GM21515 (cell line): Measurements from ENCODE around the gene CASZ1.

Experiments
- ATAC-seq: cut with Tn5 transposase; IDR thresholded peaks from one replicate; pipeline ENCODE4 v1.9.1; 2021; ENCODE audit not compliant: unreplicated experiment

Gene CASZ1

GRCh38 chr1:10674700-10675609 lies 121.5 kb downstream of the CASZ1 start:
- ATAC-seq: no peak

GRCh38 chr1:10674222-10674621 lies 122.2 kb downstream of the CASZ1 start:
- ATAC-seq: no peak

- no peak for ATAC-seq
These were observed 123.2 kb downstream of the CASZ1 start for GRCh38 chr1:10673109-10673711.

- no peak for ATAC-seq
These were observed 123.9 kb downstream of the CASZ1 start for GRCh38 chr1:10672343-10673050.

DNA sequence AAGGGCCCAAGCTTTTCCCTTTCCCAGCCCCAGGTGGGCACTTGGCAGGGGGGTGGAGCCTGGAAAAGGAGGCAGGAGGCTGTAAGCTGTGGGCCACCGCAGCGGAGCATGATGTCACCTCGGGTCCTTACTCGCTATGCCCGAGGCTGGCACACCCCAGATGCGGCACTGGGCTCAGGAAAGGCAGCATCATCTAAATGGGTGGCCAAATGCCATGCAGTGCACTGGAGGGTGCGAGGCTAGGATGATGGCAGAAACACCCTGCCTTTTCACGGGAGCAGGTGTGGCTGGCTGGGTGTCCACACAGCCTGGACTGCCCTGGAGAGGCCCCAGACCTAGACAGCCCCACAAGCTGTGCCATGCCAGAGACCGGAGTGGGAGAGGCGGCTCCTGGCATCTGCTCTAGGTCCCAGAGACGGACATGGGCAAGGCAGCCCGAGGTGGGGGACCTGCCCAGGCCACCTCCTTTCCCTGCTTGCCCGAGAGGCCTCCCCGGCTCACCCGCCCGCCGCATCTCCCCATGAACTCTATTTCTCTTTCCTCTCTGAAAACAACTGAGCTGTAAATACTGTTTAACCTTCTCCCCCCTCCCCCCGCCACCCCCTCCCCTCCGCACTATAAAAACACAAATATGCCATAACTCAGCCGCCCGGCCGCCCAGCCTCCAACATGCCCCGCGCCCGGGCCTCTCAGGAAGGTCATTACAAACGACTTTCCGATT lies 124.7 kb downstream of the CASZ1 start:
- ATAC-seq: no peak

GRCh38 chr1:10671090-10671489 lies 125.4 kb downstream of the CASZ1 start:
- ATAC-seq: no peak

GRCh38 chr1:10670190-10670589 lies 126.3 kb downstream of the CASZ1 start:
- ATAC-seq: no peak

DNA sequence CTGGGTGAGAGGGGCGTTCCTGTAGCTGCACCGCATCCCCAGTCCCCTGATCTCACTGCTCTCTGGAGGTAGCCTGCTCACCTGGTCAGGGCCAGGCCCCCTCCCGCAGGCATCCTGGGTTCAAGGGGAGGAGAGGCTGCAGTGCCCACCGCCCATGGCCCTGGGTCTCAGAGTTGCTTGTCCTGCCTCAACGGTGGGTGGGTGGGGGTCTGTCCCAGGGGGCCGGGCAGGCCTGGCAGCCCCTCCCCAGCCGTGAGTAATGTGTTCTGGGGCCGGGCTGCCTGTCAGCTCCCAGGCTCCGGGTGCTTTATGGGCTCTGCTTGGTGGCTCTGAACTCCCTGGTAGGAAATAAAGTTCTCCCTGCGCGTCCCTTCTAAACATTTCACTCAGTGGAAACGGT lies 126.9 kb downstream of the CASZ1 start:
- no peak for ATAC-seq

DNA sequence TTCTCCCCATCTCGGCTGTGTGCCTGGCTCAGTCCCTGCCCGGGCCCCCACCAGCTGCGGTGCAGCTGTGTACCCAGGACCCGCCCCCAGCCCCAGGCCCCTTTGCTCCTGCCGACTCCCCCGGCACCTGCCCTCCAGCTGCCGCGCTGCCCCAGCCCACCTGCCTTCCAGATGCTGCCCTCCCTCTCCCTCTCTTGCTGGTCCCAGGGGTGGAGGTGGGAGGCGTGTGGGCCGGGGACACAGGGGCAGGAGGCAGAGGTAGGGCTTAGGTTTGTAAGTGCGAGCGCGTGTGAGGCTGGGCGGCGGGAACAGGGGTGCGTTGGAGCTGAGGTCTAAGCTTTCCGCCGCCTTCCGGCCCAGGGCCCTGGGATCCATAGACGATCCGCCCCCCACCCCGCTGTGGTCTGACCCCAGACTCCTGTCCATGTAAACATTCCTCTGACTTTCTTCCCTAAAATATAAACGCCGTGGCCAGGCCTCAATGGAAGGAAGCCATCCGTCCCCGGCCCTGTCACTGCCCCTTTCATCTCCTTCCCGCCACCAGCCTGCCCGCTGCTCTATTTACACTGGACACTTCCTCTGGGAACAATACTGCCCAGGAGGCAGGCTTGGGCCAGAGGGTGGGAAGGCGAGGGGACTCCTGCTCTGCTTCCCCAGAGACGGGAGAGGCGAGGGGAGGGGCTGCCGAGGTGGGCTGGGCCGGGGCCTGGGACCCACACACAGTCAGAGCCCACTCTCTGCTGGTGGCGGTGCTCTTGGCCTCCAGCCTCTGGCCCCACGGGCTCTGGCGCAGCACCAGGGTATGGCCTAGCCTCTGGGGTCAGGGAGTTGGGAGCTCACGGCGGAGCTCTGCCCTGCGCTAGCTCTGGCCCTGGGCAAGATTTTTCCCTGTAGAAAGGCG lies 128.3 kb downstream of the CASZ1 start:
- no peak for ATAC-seq

GRCh38 chr1:10665930-10666850 lies 130.3 kb downstream of the CASZ1 start:
- ATAC-seq: no peak

DNA sequence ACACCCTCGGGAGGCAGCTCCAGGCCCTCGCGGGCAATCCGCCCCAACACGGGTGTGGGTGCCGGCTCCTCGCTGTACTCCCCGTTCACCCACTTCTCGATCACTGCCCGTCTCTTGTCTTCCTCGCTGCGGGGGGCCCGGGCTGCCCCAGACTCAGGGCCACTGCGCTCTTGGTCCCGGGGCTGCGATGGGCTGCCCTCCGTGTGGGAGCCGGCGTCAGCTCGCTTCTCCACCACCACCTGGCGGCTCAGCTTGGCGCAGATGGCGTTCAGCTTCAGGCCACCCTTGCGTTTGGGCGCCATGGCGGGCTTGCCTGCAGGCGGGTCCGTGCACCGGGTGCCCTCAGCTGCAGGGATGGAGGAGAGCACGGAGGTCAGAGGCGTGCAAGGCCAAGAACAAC lies 131.2 kb downstream of the CASZ1 start:
- no peak for ATAC-seq

DNA sequence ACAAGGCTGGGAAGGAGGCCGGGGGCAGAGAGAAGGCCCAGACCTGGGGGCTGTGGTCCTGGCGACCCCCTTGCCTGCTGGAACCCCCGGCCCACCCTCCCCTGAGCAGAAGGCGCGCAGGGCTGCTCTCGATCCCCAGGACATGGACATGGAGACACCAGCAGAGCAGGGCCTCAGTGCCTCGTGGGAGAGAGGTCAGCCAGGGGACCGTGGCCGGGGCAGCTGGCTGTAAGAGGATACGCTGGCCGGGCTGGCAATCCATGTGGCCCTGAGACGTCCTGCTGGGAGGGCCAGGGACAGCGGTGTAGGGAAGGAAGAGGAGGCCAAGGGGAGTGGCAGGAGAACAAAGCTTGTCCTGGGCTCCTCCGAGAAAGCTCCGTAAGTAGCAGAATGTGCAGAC lies 132.2 kb downstream of the CASZ1 start:
- ATAC-seq: no peak

DNA sequence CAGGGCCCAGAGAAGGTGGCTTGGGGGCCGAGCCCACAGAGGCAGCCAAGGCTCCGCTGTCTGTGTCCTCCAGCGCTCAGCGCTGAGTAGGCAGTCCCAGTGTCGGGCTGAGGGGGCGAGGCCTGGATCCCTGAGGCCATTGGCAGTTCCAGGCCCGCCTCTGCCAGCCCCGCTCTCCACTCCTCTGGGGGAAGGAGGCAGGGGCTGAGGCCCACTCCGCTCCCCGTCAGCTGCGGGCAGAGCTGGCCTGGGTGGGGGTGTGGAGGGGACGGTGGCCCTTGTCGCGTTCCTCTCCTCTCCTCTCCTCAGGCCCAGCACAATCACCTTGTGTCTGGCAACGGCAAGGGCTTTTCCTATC lies 132.8 kb downstream of the CASZ1 start:
- ATAC-seq: no peak

DNA sequence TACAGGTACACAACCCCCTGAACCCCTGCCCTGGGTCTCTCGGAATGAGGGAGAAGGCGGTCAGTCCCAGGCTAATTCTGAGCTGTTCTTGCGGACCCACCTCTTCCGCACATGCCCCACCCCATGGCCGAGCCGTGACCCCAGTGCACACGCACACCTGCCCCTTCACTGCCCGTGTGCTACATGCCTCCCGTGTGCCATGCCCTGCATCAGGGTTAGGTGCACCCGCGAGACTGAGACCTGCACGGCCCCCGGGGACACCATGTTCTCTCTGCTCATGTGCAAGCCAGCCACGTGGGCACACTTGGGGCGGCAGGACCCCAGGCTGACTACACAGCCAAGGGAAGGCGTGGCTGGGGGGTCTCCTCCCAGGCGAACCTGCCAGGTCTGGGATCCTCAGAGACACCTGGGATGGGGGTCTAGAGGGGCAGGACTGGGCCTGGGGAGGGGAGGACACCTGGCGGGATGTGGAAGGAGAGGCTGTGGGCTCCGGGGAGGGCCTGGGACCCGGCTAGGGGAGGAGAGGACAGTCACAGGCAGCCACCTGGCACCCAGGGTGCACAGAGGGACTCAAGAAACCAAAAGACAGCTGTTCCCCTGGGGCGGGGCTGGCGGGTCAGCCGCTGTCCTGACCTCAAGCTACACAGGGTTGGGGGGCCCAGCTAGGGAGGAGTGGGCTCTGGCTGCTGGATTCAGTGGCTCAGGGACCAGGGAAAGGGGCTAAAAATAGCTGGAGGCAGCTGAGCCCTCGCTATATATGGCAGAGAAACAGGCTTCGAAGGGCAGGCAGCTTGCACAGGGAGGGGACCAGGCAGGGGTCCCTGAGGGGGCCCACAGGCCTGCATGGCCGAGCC lies 133.4 kb downstream of the CASZ1 start:
- ATAC-seq: no peak

- ATAC-seq: no peak
These were observed 134.3 kb downstream of the CASZ1 start for GRCh38 chr1:10662090-10662688.

GRCh38 chr1:10661453-10661852 lies 135.0 kb downstream of the CASZ1 start:
- no peak for ATAC-seq

DNA sequence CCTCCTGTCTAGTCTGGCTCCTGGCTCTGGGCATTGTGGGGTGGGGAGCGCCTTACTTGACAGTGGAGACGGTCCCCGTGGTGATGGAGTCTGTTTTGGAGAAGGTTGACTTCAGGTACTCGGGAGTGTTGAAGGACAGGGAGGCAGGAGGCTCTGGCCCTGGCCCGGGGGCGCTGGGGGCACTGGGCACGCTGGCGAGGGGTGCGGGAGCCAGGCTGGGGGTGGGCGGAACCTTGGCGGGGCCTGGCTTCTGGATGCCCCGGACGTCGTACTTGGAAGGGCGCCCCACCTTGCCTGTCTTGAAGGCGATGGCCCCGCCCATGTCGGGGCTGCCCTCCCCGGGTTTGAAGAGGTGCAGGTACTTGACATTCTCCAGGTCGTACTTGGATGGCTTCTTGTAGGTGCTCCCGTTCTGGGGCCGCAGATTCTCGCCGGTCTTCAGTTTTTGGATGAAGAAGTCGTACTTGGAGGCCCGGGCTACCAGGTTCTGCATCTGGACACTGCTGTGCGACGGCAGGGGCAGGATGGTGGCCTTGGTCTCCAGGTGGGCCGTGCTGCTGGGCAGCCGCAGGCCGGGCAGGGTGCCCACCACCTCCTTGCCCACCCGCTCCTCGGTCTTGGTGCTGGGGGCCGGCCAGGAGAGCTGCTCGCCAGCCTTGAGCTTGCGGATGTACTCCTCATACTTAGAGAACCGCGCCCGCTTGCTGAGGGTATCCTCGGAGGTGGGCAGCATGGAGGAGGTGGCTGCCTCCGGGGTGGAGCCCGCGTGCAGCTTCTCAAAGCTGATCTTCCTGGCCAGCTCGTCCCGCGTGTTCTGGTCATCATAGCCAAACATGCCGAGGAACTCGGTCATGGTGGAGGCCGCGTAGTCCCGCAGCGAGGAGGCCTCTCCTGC lies 136.6 kb downstream of the CASZ1 start:
- no peak for ATAC-seq
